Stimulated activated CD4-positive, alpha-beta T cell treated with anti-CD3 and anti-CD28 coated beads, Interleukin-4, amount 100 ng/mL, for 4 hours (primary cell): Measurements from ENCODE around the gene HOXB3.
A peak's percentile ranks its signal among the peaks of the same experiment; 100 is the strongest.

ENCODE experiments used
- DNase-seq, 2 experiments: peaks; one replicate each; pipeline ENCODE4 v3.0.0-alpha.2; 2020

Gene HOXB3

GRCh38 chr17:48625495-48626244, 35.6 kb upstream of the HOXB3 start:
- peak; percentile 40 to 53 for DNase-seq

GRCh38 chr17:48624544-48625494, 34.8 kb upstream of the HOXB3 start:
- DNase-seq: no peak

- DNase-seq: no peak
Observed at GRCh38 chr17:48624118-48624517, 34.1 kb upstream of the HOXB3 start.

- DNase-seq: no peak
Observed at GRCh38 chr17:48623583-48623982, 33.5 kb upstream of the HOXB3 start.

GRCh38 chr17:48622857-48623256, 32.8 kb upstream of the HOXB3 start:
- no peak for DNase-seq

GRCh38 chr17:48621410-48622392, 31.7 kb upstream of the HOXB3 start:
- DNase-seq: no peak

- DNase-seq: no peak
Observed at GRCh38 chr17:48620461-48621139, 30.6 kb upstream of the HOXB3 start.

- no peak for DNase-seq
Observed at GRCh38 chr17:48619826-48620449, 29.9 kb upstream of the HOXB3 start.

- peak; percentile 73 to 84 for DNase-seq
Observed at GRCh38 chr17:48618256-48618896, 28.3 kb upstream of the HOXB3 start.

- no peak for DNase-seq
Observed at GRCh38 chr17:48617471-48618255, 27.6 kb upstream of the HOXB3 start.

- no peak for DNase-seq
Observed at GRCh38 chr17:48616717-48617470, 26.9 kb upstream of the HOXB3 start.

GRCh38 chr17:48615963-48616716, 26.1 kb upstream of the HOXB3 start:
- no peak for DNase-seq

- peak in 1 of 2 experiments; percentile 43 for DNase-seq
Observed at GRCh38 chr17:48615047-48615962, 25.3 kb upstream of the HOXB3 start, which contains the start of gene HOXB8. HOXB8 (minus strand) TSS chr17:48615292; CDS start chr17:48614704, 588 bp downstream.

- no peak for DNase-seq
Observed at GRCh38 chr17:48613862-48614694, 24.0 kb upstream of the HOXB3 start.

- peak in 1 of 2 experiments; percentile 45 for DNase-seq
Observed at GRCh38 chr17:48612854-48613691, 23.0 kb upstream of the HOXB3 start.
